Eye (tissue), 1 donor: ENCODE results near the gene AMN.

ENCODE experiments used
- DNase-seq: peaks from one replicate; pipeline ENCODE4 v3.0.0-alpha.2; 2015

The AMN gene

DNA sequence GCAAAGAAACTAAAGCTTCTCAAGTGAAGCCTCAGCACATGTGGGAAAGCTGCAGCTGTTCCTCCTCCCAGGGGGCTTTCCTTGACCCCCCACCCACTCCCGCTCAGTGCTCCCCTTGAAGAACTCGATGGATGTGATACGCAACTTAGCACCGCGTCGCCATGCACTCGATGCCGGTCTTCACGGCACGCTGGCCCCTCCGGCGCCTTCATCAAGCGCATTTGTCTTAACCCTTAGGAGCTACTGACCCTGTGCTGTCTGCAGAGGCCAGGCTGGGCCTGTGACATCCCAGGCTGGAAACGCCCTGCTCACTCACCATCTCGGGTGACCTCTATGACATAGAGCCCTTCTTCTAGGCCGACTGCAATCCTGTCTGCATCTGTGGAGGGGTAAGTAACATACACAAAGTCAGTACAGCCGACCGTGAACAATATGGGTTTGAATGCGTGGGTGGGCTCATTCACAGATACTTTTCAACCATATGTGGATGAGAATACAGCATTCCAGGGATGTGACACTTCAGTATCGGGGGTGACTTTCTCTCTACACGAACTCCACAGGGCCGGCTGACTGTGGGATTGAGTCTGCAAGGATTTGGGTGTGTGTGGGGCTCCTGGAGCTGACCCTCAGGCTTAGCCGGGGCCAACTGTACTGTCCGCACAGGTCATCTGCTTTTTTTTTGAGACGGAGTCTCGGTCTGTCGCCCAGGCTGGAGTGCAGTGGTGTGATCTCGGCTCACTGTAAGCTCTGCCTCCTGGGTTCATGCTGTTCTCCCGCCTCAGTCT is 23.1 kb downstream of the AMN start:
- DNase-seq = no peak

DNA sequence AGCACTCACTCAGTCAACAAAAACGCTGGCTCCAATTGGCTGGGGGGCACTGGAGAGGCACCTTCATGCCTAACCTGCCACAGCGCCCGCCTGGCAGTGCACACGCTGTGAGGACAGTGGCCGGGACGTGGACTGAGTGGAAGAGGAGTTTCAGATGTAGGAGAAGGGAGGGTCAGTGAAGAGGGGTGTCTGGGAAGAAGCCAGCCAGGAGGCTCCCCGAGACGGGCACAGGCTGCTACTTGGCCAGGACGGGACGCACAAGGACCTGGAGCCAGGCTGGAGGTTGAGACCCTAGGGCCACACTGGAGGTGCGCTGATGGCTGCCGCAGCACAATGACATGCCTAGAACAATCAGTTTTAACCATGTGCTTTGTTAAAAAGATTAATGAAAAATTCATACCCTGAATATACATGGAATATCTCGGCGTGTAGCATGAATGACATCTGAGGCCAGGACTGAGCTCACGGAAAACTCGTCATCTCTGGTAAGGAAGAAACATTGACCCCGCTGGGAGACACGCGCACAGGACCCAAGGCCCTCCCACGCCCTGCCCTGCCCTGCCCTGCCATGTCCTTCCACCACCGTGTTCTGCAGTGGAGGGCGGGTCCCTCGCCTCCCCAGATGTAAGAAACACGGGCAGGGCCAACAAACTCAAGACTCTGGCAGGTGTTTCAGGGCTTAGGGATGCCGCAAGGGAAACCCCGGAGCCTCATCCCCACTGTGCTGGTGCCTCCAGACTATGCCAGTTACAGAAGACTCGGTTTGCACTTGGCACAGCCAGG is 25.0 kb downstream of the AMN start:
- DNase-seq = no peak

DNA sequence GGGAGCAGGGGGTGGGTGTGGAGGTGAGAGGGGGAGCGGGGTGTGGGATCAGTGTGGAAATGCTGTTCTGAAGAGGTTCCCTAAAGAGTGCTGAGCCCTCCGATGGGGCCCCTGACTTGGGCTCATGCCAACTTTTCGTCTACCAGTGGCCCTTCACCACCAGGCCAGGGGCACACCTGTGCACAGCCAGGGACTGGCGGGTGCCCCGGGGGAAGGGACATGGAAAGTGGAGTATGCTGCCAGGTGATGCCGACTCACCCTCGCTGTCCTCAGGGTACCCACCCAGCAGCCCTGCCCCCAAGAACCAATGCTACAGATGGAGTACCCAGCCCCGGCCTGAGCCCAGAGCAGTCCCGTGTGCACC is 26.2 kb downstream of the AMN start:
- no peak for DNase-seq

DNA sequence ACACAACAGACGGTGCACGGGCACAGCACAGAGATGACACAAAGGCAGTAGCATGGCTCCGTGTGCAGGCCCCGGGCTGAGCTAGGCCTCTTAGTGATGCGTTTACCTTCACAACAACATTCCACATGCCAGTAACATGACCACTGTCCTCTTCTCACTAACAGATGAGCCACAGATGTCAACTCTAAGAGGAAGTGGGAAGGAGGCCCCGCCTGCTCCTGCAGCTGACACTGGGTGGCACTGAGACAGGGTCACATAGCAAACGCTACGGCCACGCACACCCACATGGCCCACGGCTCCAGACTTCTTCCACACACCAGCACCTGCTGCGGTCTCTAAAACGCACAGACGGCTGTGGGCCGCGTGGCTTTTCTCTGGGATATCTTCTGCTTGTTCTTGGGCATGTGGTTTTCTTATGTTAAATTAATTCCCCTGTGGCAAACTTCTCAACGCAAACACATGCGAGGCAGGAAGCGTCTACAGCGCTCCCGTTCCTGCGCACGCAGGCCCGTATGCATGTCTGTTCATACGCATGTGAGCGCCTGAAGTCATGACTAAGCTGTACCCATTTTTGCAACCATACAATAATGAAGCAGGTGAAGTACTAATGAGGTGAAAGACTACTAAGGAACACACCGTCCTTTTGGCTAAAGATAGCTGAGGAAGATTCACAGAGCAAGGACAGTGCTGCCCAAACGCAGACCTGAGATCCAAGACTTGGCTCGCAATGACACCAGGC is 26.8 kb downstream of the AMN start:
- peak; percentile 8 for DNase-seq

DNA sequence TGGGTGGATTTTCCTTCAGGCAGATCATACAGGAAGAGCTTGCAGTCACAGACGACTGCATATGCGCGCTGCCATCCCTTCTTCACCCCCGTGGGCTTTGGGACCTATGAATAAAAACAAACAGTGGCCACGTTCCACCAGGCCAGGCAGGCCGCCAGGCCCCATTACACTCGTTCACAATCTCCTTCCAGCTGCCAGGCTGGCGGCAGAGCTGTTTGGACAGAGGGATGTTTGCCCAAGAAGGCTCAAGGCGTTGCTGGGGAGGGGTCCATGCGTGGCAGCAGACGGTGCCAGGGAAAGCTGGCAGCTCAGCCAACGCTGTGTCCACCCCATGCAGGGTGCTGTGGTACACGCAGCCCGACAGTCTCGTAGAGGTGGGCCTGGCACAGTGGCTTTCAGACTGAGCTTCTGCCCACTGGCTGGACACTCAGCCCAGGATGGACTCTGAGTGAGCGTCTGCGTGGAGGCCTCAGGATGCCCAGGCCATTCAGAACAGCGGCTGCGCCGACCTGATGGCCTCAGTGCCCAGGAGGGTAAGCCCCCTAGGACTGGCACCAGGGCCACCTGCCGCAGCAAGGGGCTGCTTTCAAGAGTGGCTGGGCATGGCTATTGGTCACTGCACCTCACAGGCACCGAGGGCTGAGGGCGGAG is 27.5 kb downstream of the AMN start:
- no peak for DNase-seq

DNA sequence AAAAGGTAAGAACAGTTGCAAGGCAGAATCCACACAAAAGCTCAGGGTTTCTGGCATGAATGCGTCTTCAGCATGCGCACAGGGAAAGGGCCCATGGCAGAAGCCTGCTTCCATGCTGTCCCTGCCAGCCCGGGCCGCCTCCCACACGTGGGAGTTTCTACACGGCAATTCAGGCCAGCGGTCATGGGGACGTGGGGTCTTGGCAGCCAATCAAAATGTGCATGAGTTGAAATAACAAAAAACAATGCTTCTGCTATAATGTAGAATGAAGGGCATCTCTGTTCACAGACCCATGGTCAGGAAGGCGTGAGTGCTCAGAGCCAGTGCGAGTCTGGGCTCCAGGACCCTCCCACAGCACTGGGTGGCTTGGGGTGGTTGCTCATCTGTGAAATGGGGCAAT is 28.6 kb downstream of the AMN start:
- no peak for DNase-seq

DNA sequence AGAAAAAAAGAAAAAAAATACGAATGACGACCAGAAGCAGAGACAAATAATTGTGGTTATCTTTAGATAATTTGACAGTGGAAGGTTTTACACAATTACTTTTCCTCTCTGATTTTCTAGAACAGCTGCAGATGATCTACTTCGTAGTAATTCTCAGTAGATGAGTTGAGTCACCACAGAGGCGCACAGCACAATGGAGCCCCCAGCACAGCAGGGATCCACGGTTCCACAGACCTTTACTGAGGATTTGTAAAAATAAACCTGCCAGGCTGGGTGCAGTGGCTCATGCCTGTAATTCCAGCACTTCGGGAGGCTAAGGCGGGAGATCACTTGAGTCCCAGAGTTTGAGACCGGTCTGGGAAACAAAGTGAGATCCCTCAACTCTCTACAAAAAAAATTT is 29.3 kb downstream of the AMN start:
- DNase-seq = no peak

DNA sequence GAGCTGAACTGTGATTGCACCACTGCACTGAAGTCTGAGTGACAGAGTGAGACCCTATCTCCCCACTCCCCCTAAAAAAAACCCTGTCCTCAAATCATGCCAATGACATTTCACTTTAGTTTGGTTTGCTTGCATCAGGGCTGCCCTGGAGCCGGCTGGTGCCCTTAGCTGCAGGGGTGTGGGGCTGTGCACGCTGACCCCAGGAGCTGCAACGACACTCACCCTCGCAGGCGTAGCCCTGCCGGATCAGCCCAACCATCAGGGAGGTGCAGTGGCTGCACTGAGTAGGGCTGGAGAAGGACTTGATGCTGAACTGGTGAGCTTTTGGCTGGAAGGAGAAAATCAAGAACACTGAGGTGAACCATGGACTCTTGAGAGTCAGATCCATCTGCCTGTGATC is 29.8 kb downstream of the AMN start:
- no peak for DNase-seq

DNA sequence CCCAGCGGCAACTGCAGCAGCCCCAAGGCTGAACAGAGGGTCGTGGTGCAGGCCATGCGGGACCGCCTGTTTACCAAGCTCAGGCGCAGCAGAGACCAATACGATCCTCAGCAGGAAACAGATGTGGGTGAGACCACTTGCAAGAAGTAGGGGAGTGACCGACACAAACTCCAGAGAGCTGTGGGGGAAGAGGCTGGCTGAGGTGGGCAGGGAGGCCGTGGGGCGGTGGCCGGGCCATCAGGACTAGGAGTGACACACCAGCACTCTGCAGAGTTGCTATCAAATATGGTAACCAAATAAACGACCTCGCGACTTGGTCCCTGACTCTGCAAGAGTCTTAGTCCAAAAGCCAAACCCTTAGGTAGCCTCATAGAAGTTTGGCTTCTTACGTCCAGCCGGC is 30.6 kb downstream of the AMN start:
- no peak for DNase-seq

DNA sequence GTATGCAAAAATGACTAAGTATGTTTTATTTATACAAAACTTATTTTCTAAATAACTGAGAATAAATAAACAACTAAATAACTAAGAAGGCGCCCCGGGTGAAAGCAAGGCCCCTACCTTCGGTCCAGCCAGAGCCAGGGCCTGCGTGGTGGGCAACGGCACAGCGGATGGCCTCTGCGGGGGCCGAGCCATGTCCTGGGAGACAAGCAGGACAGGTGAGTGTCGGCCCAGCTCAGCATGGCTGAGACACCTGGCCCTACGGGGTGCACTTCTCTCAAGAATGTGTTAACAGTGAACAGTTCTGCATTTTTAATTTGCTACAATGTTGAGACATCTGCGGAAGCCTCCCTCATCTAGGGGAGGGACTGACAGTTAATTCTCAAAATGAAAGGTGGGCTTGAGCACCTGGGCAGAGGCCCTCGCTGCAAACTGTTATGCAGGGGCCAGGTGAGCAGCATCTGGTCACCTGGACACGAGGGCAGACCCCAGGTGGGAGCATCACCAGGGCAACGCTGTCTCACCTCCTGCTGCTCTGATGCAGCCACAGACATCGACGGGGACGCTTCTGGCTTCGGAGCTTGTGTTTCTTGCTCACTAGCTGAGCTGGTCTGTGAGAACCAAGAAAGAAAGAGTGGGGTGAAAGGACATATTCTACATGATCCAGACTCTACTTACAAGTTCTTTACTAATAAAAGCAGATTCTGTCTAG is 31.8 kb downstream of the AMN start:
- DNase-seq = no peak

DNA sequence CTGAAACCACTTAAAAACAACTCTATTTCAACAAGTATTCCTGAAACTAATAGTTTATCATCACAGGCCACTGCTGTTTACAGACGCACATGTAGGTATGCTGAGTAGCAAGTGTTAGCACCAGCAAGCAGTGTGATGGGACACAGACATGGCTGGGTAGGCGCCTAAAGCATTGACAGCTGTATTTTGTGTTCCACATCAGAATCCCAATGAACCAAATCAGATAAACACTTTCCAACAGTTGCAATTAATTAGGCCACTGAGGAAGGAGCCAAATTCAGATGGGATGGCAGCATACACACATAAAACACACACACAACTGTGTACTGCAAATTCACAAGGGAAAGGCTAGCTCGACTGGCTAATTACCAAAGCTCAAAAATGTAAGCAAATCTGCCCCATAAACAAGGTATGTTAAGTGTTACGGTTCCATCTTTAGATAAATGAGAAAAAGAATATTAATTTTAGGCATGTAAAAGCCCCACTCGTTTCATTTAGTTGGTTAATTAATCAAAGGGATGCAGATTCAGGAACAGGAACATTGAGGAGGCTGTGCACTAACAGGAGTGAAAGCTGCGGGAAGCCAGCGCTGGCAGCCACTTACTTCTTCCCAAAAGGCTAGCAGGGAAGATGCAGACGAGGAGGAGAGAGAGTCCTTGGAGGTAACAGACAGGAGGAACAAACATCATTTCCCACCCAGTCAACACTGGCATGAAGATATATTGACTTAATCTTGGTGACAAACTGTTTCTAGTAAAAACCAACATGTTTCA is 33.4 kb downstream of the AMN start:
- DNase-seq = no peak

DNA sequence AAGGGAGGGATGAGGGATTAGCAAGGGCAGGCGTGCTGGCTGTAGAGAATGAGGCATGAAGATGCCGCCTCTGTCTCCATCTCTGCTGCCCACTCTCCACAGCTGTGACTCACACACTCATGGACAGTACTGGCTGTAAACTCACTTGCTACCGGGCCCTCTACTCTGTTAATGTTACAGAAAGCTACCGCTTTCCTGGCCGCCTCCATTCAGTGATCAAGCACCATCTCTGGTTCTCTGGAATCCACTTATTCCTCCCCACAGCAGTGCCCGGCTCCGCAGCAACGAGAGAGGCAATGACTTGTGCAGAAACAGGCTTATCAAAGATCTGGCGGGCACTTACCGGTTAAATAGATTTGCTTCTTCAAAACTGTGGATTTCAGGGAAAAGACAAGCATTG is 34.8 kb downstream of the AMN start:
- no peak for DNase-seq

DNA sequence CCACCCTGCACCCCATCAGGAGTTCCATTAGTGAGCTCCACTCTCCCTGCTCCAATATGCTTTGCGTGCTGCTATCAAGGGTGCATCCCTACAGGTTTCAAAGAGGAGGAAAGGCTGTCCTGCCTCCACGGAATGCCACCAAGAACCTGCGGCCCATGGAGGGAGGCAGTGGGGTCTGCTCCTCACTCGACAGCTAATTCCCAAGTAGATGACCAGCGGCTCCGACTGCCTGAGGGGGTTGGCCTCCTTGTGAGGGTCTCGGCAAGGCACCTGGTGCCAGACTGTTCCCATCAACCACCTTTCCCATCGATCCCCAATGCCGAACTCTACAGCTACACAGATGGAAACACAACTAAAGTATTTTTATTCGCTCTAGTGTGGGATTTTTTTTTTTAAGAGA is 36.0 kb downstream of the AMN start:
- DNase-seq = no peak

DNA sequence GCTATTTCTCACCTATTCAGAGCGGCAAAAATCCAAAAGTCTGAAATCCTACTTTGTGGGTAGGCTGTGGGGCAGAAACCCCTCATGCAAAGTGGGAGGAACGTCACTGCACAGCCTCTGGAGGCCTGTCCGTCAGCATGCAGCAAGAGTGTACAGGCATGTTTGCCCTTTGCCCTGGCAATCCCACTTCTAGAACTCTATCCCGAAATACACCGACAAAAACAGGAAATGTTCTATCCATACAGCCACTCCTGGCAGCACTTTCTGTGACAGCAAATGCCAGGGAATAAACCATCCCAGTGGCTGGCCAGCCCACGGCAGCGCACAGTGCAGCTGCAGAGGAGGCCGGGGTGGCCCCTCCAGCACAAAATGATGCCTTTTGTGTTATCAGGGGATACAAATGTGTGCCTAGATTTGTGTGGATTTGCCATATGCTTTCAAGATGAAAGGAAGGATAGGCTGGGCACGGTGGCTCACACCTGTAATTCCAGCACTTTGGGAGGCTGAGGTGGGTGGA is 39.7 kb downstream of the AMN start:
- DNase-seq = no peak

DNA sequence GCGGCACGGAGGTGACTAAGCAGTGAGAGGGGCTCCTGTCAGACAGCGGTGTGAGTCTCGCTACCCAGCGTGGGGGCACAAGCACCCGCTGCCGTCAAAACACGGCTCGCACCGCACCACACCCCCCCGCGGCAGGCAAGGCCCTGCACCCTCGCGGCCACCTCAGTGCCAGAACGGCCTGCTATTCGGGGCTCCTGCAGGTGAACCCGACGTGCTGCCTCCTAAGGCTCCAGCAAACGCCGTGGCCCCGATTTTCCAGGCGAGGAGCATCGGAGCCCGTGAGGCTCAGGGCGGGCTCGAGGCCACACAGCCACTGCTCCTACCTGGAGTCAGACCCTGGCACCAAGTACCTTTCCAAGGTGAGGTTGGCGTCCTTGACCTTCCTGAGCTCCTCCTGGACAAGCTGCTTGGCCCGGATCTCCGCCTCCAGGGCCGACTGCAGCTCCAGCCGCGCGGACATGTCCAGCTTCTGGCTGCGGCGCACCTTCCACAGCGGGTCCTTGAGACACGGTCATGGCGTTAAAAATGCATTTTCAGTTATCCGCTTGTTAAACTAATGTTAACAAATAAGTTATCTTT is 41.8 kb downstream of the AMN start:
- no peak for DNase-seq

DNA sequence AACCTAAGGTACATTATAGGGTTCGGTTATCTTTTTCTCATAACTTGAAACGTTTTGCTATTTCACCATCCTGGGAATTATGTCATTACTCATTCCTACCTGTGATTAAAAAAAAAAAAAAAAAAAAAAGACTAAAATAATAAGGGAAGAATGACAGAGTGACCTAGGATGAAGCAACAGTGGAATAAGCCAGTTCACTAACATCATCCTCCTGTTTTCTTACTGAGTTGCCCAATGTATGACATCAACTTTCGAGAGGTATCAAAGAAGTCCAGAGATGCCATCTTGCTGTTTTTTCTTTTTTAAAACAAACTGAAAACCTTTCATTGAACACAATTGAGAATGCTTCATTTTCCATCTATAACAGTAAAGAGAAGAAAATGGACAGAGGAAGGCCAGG is 42.8 kb downstream of the AMN start:
- no peak for DNase-seq

DNA sequence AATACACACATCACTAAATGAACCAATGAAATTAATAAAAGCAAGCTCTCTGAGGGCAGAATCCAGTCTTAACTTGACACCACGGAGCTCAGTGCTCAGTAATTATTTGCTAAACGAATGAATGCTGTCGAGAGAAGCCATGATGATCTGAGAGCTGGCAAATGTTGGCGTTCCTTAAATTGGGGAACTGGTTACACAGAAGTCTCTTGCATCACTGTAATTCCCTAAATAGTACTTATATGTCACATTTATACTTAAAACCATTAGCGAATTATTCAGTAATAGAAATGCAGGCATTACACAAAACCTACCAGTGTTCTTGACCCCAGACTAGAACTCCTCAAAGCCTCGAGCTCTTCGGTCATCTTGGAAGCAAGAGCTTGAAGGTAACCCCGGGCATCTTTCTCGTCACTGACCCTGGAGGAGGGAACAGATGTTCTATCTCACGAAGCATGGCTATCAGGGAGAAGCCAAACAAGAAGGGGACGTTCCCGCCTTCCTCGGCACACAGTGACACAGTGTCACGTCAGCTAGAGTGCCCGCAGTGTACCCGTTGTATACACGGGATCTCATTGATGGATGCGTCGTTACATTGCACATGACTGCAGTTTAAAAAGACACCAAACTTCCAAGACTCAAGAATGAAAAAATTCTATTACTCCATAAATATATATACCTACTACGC is 43.6 kb downstream of the AMN start:
- DNase-seq = no peak

DNA sequence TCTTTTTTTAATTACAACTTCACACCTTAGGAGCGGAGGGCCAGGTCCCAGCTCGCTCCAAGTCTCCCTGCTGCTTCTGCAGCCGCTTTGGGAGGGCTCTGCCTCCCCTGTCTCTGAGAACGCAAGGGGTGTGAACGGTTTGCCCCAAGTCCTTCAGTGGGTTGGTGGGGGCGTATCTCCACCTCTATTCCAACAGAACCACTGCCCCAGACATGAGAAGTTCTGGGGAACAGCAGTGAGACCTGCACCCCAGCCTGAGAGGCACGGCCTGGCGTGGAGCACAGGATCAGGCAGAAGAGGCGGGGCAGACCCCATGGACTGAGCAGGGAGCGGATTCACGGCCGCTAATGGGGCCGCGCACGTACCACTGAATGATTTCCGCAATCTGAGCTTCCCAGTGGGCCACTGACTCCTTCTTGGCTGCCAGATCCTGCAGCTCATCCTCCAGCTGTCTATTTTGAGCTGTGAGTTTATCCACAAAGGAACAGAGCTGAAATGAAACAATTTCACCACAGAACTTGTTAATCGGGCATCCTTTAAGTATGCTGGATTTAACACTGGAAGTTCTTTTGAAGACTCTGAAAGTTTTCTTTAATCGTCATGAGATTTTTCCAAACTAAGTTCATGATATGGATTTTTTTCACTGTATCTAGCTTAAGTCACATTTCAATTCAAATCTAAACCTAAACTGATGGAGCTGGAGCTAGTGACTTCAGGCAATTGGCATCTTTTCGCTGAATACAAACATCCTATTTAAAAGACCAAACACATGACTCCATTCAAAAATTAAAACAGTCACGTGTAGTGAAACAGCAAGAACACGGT is 44.4 kb downstream of the AMN start:
- DNase-seq = peak; percentile 26

DNA sequence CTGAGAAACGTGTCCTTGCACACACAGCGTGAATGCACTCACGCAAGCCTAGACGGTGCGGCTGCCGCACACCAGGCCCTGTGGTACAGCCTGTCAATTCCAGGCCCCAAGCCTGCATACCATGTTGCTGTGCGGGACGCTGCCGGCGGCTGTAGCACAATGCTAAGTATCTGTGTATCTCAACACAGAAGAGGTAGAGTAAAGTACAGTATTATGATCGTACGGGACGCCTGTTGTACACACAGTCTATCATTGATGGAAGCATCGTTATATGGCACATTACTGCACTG is 45.0 kb downstream of the AMN start:
- DNase-seq = no peak

DNA sequence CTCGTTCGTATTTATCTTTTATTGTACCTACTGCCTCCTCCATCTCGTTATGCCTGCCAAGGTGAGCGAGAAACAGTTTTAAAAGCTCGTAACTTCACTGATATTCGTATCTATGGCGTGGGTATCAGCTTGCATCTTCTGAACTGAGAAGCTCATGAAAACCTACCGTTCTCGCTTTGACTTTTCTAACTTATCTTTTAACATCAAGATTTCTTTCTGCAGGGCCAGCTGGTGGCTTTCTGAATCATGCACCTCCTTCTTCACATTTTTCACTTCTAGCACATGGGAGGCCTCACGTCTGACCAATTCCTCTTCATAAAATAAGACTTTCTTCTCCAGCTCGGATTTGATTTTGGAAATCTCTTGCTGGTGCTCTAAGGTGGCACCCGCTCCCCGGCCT is 45.8 kb downstream of the AMN start:
- no peak for DNase-seq
